Left lung (tissue), 10 donors: ENCODE results near the gene ROBO1. TPM values are rescaled to one million over a fixed set of nuclear protein-coding genes. Genes with fewer than 3 reads are reported as not detected.
"Not testable (repeated sequence)": the region's sequence is repeated elsewhere in the genome, so short reads cannot be mapped to it uniquely, and the experiment has no call there.

Source experiments
- ATAC-seq: fragments of 200-7000 bp; cut with Tn5 transposase; one replicate; pipeline ENCODE4 v1.9.1; 2020; ENCODE audit warnings: moderate library complexity
- DNase-seq, 4 donors: peaks; one replicate each; pipeline ENCODE4 v3.0.0-alpha.2; 2013 to 2020
- H3K27ac ChIP-seq, 2 donors: fragments of 200-600 bp; sonication (generic) in 1 of 2; one replicate each; pipeline versions ENCODE4 v1.5.0 to v1.8.0; 2020 to 2021
- H3K27me3 ChIP-seq, 2 donors: fragments of 200-600 bp; sonication (generic) in 1 of 2; one replicate each; pipeline versions ENCODE4 v1.5.0 to v1.8.0; 2020 to 2021
- H3K36me3 ChIP-seq, 2 donors: fragments of 200-600 bp; sonication (generic) in 1 of 2; one replicate each; pipeline versions ENCODE4 v1.5.0 to v1.8.0; 2020 to 2021
- H3K4me1 ChIP-seq, 2 donors: fragments of 200-600 bp; one replicate each; pipeline ENCODE4 v1.8.0; 2021
- H3K4me3 ChIP-seq, 2 donors: fragments of 200-600 bp; sonication (generic) in 1 of 2; one replicate each; pipeline versions ENCODE4 v1.5.0 to v1.8.0; 2020 to 2021; ENCODE audit warnings: mild to moderate bottlenecking in 1 of 2
- H3K9me3 ChIP-seq, 2 donors: fragments of 200-600 bp; sonication (generic) in 1 of 2; one replicate each; pipeline versions ENCODE4 v1.5.0 to v1.8.0; 2020 to 2021
- intact Hi-C, 2 donors: fragments of 100-400 bp; cut with DNase I; formaldehyde crosslinking; loops; one replicate each; pipeline versions ENCODE4 v1.11.2 to v1.14.2; 2022
- polyA plus RNA-seq, 6 donors: library from polyadenylated mRNA; unstranded; fragments of 120-200 nt; gene quantifications; one replicate each; pipeline ENCODE4 v1.2.1, GENCODE V29; 2013; ENCODE audit not compliant: insufficient read length in 6 of 6
- total RNA-seq, 2 donors: library from RNA; stranded (reverse); fragmentation: NEBNext Ultra II Directional; extraction: Animal tissue kit (Norgen Biotek cat#: 25700); gene quantifications; one replicate each; pipeline ENCODE4 v1.2.1, GENCODE V29; 2021
- TF ChIP-seq, protein P1 (sequence below), 2 donors: fragments of 200-600 bp; sonication (generic) in 1 of 2; IDR thresholded peaks; one replicate each; pipeline versions ENCODE4 v1.5.0 to v1.8.0; 2021; ENCODE audit warnings: antibody characterized with exemption in 2 of 2
- donor health status: DM: no; HTN: yes; CAD: no.
- donor health status: DM: no; HTN: no; CAD: no.

The ROBO1 gene
- total and polyA plus RNA-seq, 8 donors = 20.3 to 134 (median 102) TPM

DNA sequence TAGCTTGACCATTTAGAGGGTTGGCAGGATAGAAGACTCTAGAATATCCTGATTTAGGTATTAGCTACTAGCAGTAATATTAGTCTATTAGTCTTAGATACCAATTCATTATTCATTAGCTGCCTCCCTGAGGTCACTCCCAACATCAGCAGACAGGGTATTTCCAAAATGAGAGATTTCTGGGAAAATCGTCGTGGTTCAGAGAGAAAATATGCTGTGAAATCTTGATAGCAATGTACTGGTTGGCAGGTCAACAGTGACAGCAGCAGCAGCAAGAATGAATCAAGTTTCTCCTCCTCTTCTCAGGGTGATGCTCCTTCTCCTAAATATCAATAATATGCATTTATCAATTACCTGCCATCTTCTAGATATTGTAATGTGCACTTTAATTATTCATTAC, 41.3 kb upstream of the ROBO1 start:
- ATAC-seq (no peak), DNase-seq (no peak)
- TF ChIP-seq, protein P1, sequence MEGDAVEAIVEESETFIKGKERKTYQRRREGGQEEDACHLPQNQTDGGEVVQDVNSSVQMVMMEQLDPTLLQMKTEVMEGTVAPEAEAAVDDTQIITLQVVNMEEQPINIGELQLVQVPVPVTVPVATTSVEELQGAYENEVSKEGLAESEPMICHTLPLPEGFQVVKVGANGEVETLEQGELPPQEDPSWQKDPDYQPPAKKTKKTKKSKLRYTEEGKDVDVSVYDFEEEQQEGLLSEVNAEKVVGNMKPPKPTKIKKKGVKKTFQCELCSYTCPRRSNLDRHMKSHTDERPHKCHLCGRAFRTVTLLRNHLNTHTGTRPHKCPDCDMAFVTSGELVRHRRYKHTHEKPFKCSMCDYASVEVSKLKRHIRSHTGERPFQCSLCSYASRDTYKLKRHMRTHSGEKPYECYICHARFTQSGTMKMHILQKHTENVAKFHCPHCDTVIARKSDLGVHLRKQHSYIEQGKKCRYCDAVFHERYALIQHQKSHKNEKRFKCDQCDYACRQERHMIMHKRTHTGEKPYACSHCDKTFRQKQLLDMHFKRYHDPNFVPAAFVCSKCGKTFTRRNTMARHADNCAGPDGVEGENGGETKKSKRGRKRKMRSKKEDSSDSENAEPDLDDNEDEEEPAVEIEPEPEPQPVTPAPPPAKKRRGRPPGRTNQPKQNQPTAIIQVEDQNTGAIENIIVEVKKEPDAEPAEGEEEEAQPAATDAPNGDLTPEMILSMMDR (IDR thresholded peaks at IDR 0.05) = no peak
- Histone ChIP-seq H3K36me3 (no peaks in the 10 kb centered on the region), H3K9me3 (no peaks in the 10 kb centered on the region), H3K27ac (no peak overlapping the region), H3K4me1 (no peaks in the 10 kb centered on the region), H3K4me3 (no peak overlapping the region), H3K27me3 (no peaks in the 10 kb centered on the region)
- intact Hi-C loops = no loop called here

DNA sequence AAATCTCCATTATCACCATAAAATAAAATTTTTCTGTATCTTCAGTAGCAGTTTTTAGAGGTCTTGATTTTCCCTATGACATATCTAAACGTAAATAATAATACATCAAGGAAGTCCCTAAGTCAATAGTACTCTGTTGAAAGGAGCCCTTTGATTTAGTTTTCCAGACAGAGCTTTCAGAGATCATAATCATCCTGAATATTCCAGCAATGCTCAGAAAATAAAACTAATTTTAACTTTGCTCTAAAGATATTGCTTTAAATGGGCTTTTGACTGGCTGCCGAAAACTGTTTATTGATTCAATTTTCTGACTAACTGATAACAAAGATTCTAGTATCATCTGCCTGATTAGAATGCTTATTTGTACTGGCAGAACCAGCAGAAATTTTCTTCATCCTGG, 40.7 kb upstream of the ROBO1 start:
- intact Hi-C loops = no loop called here
- ATAC-seq = no peak
- Histone ChIP-seq H3K27me3 (no peaks in the 10 kb centered on the region), H3K9me3 (no peaks in the 10 kb centered on the region), H3K36me3 (no peaks in the 10 kb centered on the region), H3K4me3 (no peak overlapping the region), H3K27ac (no peak overlapping the region), H3K4me1 (no peaks in the 10 kb centered on the region)
- no peak for DNase-seq
- TF ChIP-seq, protein P1 (IDR thresholded peaks at IDR 0.05) = no peak

DNA sequence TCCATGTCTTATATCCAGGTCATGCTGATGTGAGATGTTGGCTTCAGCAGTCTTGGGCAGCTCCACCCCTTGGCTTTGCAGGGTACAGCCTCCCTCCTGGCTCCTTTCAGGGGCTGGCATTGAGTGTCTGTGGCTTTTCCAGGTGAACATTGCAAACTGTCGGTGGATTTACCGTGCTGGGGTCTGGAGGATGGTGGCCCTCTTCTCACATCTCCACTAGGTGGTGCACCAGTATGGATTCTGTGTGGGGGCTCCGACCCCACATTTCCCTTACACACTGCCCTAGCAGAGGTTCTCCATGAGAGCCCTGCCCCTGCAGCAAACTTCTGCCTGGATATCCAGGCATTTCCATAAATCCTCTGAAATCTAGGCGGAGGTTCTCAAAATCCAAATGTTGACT, 22.4 kb upstream of the ROBO1 start:
- H3K4me1 ChIP-seq, ATAC-seq, H3K4me3 ChIP-seq, DNase-seq, H3K27ac ChIP-seq, H3K36me3 ChIP-seq, H3K9me3 ChIP-seq, intact Hi-C loops, H3K27me3 ChIP-seq: not testable (repeated sequence)

DNA sequence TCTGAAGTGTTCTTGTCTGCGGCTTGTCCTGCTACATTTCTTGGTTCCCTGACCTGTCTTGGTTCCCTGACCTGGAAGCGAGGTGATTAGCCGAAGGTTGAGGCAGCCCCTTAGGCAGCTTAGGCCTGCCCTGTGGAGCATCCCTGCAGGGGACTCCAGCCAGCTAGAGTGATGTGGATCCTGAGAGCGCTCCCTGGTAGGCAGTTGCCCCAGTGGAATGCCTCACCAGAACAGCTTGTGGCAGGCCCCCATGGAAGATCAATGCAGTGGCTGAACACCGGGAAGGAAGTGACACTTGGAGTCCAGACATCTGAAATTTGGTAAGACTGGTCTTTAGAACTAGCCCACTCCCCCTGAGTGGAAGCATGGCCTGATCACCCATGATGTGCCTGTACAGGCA, 5.5 kb upstream of the ROBO1 start:
- Histone ChIP-seq H3K9me3 (peaks cover 0 to 10% of the 10 kb centered on the region in 2 donors), H3K27me3 (peaks cover under 1 to 10% of the 10 kb centered on the region in 2 donors), H3K4me3 (no peak overlapping the region), H3K36me3 (no peaks in the 10 kb centered on the region), H3K4me1 (no peaks in the 10 kb centered on the region), H3K27ac (no peak overlapping the region)
- ATAC-seq (no peak), DNase-seq (peak in 1 of 4 donors; percentile 39)
- intact Hi-C loops = no loop called here
- TF ChIP-seq, protein P1 (IDR thresholded peaks at IDR 0.05) = no peak

DNA sequence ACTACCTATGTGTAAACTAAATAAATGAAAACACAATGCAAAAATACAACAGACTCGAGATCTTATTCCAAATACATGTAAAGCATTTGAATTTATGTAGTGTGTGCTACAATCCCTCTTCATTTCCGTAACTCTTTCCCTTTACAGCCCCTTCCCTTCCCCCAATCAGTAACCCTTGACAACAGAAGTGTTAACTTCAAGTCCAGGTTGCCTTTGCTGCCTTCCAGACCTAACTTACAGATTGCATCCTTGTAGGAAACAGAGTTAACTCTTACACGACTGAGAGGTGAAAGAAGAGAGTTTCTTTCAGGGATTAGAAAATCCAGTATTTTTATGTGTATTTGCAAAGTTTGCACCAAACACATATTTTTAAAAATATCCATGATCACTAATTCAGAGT, 1.4 kb upstream of the ROBO1 start:
- no peak overlapping the region for H3K27ac ChIP-seq

More for the DNA sequence above, 1.4 kb upstream of the ROBO1 start:
- Histone ChIP-seq H3K4me3 (no peak overlapping the region), H3K36me3 (no peaks in the 10 kb centered on the region), H3K27me3 (peaks cover 18 to 40% of the 10 kb centered on the region in 2 donors), H3K4me1 (no peaks in the 10 kb centered on the region), H3K9me3 (peaks cover 0 to 2% of the 10 kb centered on the region in 2 donors)
- intact Hi-C loops = no loop called here
- TF ChIP-seq, protein P1 (IDR thresholded peaks at IDR 0.05) = no peak
- no peak for DNase-seq
- ATAC-seq = no peak
